HuH-7 (cell line): Measurements from ENCODE around the gene NUP98.
"Not testable (repeated sequence)": the region's sequence is repeated elsewhere in the genome, so short reads cannot be mapped to it uniquely, and the experiment has no call there.

ENCODE experiments used
- DNase-seq: peaks from one replicate; pipeline ENCODE4 v3.0.0; 2011; ENCODE audit warnings: low spot score

The NUP98 gene

GRCh38 chr11:3799143-3799542 is 1.8 kb upstream of the NUP98 start:
- no peak for DNase-seq

DNA sequence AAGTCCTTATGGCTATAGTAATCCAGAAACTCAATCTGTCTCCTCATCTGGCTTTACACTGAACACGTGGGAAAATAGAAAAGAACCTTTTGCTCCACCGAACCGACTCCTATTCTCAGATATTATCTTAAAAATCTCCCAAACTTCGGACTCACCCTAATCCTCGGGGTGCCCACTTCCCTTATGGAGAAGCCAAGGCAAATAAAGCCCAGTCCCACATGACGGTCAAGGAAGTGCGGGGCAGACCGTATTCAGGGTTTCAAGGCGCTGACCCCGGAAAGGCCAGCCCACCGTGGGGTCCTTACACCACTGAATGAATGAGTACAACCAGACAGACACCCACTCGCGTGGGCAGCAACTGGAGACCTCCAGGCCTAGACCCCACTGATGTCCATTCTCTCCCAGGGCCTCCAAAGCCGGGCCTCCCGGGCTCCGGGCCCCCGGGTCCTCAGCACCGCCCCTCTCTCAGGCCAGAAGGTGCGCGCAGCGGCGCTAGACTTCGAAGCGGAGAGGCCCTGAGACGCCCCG is 489 bp downstream of the NUP98 start:
- DNase-seq = peak; percentile 34

DNA sequence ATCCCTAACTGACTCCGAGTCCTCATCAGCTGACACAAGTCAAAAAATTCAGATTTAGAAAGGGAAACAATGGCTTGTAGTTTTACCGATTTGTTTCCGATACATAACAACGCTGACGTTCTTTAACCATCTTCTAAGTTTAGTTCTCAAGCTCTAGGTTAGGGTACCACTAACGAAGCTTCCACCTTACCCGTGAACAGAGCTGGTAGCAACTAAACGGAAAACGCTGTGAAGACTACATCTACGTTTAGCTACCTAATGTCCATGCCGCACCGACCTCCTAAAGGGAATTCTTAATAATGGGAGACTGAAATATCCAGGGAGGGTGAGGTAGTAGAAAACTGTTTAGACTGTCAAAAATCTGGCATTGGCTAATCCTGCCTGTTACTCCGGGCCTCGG is 1.0 kb downstream of the NUP98 start:
- DNase-seq = no peak

DNA sequence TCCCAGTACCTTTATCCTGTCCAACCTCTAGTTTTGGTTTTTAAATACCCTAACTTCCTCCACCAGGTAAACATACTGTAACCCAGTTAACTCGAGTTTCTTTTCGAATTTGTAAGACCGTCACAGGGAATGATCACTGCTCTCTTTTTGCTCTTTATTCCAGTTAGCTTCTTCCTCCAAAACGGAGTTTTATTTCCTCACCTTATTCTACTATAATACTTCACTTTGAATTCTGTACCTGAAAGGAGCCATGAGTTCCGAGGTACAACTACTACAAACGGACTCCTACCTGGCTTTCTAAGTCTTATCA is 1.4 kb downstream of the NUP98 start:
- DNase-seq = no peak

DNA sequence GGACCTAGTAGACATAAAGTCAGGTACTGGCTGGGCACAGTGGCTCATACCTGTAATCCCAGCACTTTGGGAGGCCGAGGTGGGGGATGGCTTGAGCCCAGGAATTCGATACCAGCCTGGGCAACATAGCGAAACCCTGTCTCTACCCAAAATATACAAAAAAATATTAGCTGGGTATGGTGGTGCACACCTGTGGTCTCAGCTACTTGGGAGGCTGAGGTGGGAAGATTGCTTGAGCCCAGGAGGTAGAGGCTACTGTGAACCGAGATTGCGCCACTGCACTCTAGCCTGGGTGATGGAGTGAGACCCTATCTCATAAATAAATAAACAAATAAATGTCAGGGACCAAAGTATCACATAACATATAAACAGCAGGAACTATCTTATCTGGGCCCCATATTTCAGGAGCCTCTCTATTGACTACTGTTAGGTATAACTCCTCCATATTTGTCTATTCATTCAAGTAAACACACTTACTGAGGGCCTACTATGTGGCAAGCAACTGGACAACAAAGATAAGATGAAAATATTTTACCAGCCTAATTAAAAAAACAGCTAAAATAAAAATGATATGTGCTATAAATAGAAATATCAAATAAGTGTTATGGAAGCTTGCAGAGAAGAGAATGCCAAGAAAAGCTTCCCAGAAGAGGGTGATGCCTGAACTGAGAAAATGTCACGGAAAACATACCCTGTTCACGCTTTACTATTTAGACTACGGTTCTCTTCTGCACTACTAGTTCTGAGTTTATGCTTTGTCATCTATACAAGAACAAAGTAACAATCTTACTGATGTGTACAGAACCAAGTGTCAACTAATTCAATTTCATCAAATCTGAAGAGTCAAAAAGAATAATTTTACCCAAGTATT is 2.0 kb downstream of the NUP98 start:
- DNase-seq = no peak

DNA sequence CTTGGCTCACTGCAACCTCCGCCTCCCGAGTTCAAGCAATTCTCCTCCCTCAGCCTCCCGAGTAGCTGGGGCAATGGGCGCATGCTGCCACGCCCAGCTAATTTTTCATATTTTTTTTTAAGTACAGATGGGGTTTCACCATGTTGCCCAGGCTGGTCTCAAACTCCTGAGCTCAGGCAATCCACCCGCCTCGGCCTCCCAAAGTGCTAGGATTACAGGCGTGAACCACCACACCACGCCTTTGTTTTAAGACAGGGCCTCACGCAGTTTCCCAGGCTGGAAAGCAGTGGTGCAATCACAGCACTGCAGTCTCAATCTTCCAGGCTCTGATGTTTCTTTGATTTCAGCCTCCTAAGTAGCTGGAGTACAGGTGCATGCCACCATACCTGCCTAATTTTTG is 3.0 kb downstream of the NUP98 start:
- not testable (repeated sequence) for DNase-seq

DNA sequence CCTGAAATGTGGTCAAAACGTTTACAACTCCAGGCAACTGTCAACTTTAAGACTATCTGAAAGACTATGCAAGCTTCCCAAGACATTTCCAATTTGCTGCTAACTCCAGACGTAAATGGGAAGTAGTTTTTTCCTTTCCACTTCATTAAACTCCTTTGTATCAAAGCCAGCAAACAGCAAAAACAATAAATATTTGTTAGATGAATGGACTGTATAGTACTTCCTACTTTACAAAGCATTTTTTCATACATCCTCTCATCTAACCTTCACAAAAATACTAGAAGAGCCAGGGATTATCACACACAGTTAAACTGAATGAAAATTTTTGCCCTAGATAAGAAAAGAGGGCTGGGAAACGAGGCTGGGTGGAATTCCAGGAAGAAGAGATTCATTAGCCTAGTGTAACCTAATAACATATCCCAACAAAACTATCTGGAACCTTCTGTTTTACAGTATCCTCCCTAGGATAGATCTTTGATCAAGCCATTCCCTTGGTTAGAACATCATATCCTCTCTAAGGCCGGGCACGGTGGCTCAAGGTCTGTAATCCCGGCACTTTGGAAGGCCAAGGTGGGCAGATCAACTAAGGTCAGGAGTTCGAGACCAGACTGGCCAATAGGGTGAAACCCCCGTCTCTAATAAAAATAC is 10.4 kb downstream of the NUP98 start:
- no peak for DNase-seq

DNA sequence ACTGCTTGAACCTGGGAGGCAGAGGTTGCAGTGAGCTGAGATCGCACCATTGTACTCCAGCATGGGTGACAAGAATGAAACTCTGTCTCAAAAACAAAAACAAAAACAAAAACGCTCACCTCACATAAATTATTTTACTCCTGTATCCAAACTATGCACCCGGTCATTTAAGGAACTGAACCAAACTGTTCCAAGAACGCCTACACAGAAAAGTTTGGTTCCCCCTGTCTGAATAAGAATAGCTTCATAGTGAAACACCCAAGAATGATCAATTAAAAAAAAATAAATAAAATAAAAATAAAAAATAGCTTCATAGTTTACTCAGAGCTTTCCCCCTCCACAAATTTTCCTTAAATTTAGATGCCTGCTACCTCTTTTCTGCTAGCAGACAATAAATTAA is 13.7 kb downstream of the NUP98 start:
- DNase-seq = no peak

DNA sequence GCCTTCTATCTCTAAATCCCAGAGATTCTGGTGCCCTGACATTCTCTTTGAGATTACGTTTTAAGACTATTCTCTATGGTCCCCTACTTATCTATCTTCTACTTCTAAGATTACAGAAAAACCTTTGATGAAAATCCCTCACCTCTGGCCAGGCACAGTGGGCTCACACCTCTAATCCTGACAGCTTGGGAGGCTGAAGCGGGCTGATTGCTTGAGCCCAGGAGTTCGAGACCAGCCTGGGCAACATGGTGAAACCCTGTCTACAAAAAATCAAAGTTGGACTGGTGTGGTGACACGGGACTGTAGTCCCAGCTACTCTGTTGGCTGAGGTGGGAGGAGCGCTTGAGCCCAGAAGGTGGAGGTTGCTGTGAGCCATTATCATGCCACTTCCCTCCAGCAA is 14.4 kb downstream of the NUP98 start:
- no peak for DNase-seq

DNA sequence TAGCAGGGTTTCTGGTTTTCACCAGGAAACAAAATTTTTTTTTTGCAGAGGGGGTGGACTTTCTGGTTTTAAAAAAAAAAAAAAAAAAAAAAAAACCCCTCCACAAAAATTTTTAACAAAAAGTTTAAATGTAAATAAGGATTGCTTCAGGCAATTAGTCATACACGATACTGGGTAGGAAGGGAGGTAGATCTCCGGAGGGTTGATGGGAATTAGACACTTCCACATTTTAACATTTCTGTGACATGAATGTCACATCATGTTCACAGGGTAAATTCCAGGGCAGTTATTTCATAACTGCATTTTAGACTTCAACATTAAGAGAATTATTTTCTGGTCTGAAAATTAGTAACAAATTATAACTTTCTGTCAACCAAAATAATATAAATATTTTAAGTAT is 15.9 kb downstream of the NUP98 start:
- DNase-seq = no peak

GRCh38 chr11:3775736-3776406 is 21.5 kb downstream of the NUP98 start:
- DNase-seq = no peak

GRCh38 chr11:3773180-3773579 is 24.2 kb downstream of the NUP98 start:
- no peak for DNase-seq

- no peak for DNase-seq
Measured at GRCh38 chr11:3767536-3767935, 29.8 kb downstream of the NUP98 start.

DNA sequence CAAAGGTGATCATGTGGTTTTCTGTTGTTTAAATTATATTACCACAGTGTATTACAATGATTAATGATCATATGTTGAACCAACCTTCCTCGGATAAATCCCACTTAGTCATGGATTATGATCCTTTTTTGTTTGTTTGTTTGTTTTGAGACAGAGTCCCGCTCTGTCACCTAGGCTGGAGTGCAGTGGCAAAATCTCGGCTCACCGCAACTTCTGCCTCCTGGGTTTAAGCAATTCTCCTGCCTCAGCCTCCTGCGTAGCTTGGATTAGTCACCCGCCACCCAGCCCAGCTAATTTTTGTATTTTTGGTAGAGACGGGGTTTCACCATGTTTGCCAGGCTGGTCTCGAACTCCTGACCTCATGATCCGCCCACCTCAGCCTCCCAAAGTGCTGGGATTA is 30.5 kb downstream of the NUP98 start:
- not testable (repeated sequence) for DNase-seq

- no peak for DNase-seq
Measured at GRCh38 chr11:3764266-3764665, 33.1 kb downstream of the NUP98 start.

DNA sequence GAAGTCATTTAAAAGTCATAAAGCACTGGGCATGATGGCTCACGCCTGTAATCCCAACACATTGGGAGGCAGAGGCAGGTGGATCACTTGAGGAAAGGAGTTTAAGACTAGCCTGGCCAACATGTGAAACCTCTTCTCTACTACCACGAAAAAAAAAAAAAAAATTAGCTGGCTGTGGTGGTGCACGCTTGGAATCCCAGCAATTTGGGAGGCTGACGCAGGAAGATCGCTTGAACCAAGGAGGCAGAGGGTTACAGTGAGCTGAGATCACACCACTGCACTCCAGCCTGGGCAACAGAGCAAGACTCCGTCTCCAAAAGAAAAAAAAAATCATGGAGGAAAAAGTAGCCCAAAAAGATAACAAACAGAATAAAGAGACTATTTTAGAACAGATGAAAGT is 42.2 kb downstream of the NUP98 start:
- DNase-seq = no peak

DNA sequence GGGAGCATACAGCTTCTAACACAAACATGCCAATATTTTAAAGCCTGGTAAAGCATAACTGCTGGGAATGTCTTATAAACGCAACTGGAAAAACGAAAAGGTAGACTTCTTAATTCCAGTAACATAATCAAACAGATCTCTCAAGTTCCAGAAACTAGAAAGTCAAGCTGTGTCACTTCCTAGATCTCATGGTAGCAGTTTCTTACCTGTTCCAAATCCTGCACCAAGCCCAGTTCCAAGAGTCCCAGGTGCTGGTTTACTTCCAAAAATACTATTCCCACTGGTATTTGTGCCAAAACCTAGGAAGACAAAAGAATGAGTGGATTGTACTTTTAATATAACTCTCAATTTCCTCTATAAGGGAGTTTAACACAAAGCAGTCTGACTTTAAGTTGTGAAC is 44.2 kb downstream of the NUP98 start:
- DNase-seq = no peak

DNA sequence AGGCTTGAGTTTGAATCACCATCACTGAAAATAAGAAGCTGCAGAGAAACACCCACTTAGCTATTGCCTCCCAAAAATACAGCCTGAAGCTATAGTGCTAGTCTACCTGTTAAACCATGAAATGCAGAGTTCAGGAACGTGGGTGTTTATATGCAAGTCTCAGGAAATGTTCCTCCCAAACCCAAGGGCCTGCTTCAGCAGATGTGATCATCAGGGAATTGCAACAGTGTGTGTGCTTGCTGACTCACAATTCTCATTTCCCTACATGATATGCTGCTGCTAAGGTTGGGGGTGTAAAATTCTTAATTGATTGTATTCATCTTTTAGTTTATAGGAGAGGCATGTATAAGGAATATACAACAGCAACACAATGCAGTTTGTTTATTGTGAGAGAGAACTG is 49.6 kb downstream of the NUP98 start:
- DNase-seq = no peak

DNA sequence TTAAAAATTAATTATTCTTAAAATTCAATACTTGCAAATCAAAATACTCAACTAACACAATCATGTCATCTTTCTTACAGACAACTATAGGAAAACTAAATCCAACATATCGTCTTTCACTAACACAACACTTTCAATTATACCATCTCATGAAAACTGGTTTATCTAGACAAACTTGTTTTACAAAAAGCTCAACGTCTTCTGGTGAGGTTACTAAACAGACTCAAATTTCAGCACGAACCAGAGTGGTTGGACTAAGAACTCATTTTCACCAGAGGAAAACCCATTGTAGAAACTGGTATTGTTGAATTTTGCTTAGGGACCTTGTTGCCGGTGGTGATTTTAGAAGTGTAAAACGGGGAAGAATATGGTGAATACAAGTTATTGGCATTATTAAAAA is 52.2 kb downstream of the NUP98 start:
- no peak for DNase-seq

DNA sequence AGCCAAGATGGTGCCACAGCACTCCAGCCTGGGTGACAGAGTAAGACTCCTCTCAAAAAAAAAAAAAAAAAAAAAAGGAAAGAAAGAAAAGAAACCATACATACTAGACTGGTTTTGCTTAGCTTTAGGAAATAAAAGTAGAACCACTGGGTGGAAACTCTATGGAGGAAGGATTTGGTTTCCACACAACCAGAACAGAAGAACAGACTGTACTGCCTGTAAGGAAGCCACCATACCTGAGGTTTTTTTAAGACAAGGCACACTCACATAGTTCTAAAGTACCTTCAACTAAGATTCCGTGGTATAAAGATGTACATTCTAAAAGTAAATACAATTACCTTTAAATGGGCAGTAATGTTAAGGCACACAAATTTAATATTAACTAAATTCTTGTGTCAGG is 58.6 kb downstream of the NUP98 start:
- DNase-seq = no peak

GRCh38 chr11:3738241-3738640 is 59.1 kb downstream of the NUP98 start:
- DNase-seq = no peak

DNA sequence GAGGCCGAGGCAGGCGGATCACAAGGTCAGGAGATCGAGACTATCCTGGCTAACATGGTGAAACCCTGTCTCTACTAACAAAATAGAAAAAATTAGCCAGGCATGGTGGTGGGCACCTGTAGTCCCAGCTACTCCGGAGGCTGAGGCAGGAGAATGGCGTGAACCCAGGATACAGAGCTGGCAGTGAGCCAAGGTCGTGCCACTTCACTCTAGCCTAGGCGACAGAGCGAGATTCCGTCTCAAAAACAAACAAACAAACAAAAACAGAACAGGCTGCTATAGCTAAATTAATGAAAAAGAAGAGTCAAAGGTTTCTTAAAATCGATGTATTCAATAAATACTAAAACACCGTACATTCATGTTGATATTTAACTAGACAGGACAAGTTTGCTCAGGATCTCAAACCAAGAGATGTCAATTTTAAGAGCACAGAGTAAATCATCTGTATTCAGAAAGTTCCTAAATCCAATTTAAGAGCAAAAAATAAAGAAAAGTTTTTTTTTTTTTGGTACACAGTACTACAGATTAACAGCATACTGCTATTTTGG is 59.9 kb downstream of the NUP98 start:
- no peak for DNase-seq

DNA sequence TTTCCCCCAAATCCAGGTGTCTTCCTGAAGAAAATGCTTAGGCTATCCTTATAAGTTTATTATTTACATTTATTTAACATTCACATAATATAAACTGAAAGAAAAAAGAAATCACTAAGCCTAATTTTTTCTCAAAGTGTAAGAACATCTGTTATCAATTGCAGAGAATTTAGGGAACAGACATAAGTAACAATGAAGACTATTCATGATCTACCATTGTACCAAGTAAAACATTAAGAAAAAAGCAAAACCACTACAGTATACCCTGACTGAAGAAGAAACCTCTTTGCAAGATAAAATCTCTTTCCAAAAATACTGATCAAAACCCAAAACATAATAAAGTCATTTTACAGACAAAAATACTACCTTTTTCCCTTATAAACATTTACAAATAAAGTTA is 60.5 kb downstream of the NUP98 start:
- DNase-seq = no peak
